ENCODE data around the gene WNT10A.

WNT10A gene

GRCh38 chr2:218854860-218855259 is 25.8 kb upstream of the WNT10A start:
- Histone ChIP-seq H2BK12ac (ENCODE audit: low read length) (peak overlapping the region; percentile 63), H2BK120ac (ENCODE audit: insufficient read depth, low read length, poor library complexity) (no peak overlapping the region), H3K27me3 (ENCODE audit: insufficient read depth, low read length) (no peaks in the 10 kb centered on the region), H2AK5ac (ENCODE audit: low read length) (no peak overlapping the region), H3K79me2 (ENCODE audit: control insufficient read depth, insufficient read depth, low read length, poor library complexity) (peaks cover 1% of the 10 kb centered on the region), H2AFZ (ENCODE audit: insufficient read depth, low read length, poor library complexity) (no peak overlapping the region), H3K27ac (ENCODE audit: low read depth, low read length) (no peak overlapping the region), H3K18ac (ENCODE audit: low read length) (no peak overlapping the region), H3K4me1 (ENCODE audit: control insufficient read depth in 1 of 2, insufficient read depth in 2 of 2, low read length in 2 of 2) (peaks cover 51 to 58% of the 10 kb centered on the region in 2 experiments), H3K4me3 (ENCODE audit: low read depth, low read length) (no peak overlapping the region), H3K79me1 (ENCODE audit: low read length) (peaks cover 14% of the 10 kb centered on the region), H3K9me3 (ENCODE audit: insufficient read depth, low read depth, low read length) (no peaks in the 10 kb centered on the region), H3K4me2 (ENCODE audit: low read length) (no peak overlapping the region), H3K4ac (ENCODE audit: low read depth, low read length) (no peak overlapping the region), H3K36me3 (ENCODE audit: control insufficient read depth in 1 of 2, insufficient read depth in 2 of 2, low read length in 2 of 2) (no peaks in the 10 kb centered on the region), H3K9ac (ENCODE audit: low read length) (no peak overlapping the region), H4K12ac (ENCODE audit: low read depth, low read length) (no peak overlapping the region), H4K91ac (ENCODE audit: low read depth, low read length) (peak overlapping the region; percentile 15), H4K8ac (ENCODE audit: low read depth, low read length) (no peak overlapping the region), H3K23ac (ENCODE audit: low read length) (no peak overlapping the region), H2BK5ac (ENCODE audit: low read depth, low read length, poor library complexity) (no peak overlapping the region), H3K14ac (ENCODE audit: low read length) (no peak overlapping the region)
- WGBS (ENCODE audit: extremely low coverage, insufficient coverage, insufficient read length), result no CpG with 5 or more reads among the region's 5 CpGs
- no peak for DNase-seq

GRCh38 chr2:218855305-218856166 is 25.1 kb upstream of the WNT10A start:
- no CpG with 5 or more reads among the region's 14 CpGs for WGBS (ENCODE audit: extremely low coverage, insufficient coverage, insufficient read length)
- Histone ChIP-seq H3K27me3 (ENCODE audit: insufficient read depth, low read length) (no peaks in the 10 kb centered on the region), H2AFZ (ENCODE audit: insufficient read depth, low read length, poor library complexity) (peak overlapping the region; percentile 9), H3K9ac (ENCODE audit: low read length) (no peak overlapping the region), H4K12ac (ENCODE audit: low read depth, low read length) (no peak overlapping the region), H4K8ac (ENCODE audit: low read depth, low read length) (peak overlapping the region; percentile 26), H2BK5ac (ENCODE audit: low read depth, low read length, poor library complexity) (peak overlapping the region; percentile 63), H3K4me3 (ENCODE audit: low read depth, low read length) (no peak overlapping the region), H3K9me3 (ENCODE audit: insufficient read depth, low read depth, low read length) (no peaks in the 10 kb centered on the region), H3K79me1 (ENCODE audit: low read length) (peaks cover 20% of the 10 kb centered on the region), H3K27ac (ENCODE audit: low read depth, low read length) (peak overlapping the region; percentile 81), H3K36me3 (ENCODE audit: control insufficient read depth in 1 of 2, insufficient read depth in 2 of 2, low read length in 2 of 2) (no peaks in the 10 kb centered on the region), H2BK12ac (ENCODE audit: low read length) (peak overlapping the region; percentile 63), H4K91ac (ENCODE audit: low read depth, low read length) (peak overlapping the region; percentile 83), H3K18ac (ENCODE audit: low read length) (peak overlapping the region; percentile 51), H3K79me2 (ENCODE audit: control insufficient read depth, insufficient read depth, low read length, poor library complexity) (peaks cover 5% of the 10 kb centered on the region), H2BK120ac (ENCODE audit: insufficient read depth, low read length, poor library complexity) (peak overlapping the region; percentile 26), H3K4me2 (ENCODE audit: low read length) (peak overlapping the region; percentile 7), H2AK5ac (ENCODE audit: low read length) (peak overlapping the region; percentile 2), H3K4me1 (ENCODE audit: control insufficient read depth in 1 of 2, insufficient read depth in 2 of 2, low read length in 2 of 2) (peaks cover 57 to 65% of the 10 kb centered on the region in 2 experiments), H3K4ac (ENCODE audit: low read depth, low read length) (peak overlapping the region; percentile 16), H3K14ac (ENCODE audit: low read length) (peak overlapping the region; percentile 51), H3K23ac (ENCODE audit: low read length) (no peak overlapping the region)
- no peak for DNase-seq

- Histone ChIP-seq H3K36me3 (ENCODE audit: control insufficient read depth in 1 of 2, insufficient read depth in 2 of 2, low read length in 2 of 2) (no peaks in the 10 kb centered on the region), H3K79me1 (ENCODE audit: low read length) (peaks cover 21% of the 10 kb centered on the region), H4K8ac (ENCODE audit: low read depth, low read length) (peak overlapping the region; percentile 26), H2BK12ac (ENCODE audit: low read length) (peak overlapping the region; percentile 63), H3K4ac (ENCODE audit: low read depth, low read length) (no peak overlapping the region), H3K4me2 (ENCODE audit: low read length) (peak overlapping the region; percentile 7), H3K9ac (ENCODE audit: low read length) (no peak overlapping the region), H3K18ac (ENCODE audit: low read length) (no peak overlapping the region), H3K14ac (ENCODE audit: low read length) (peak overlapping the region; percentile 37), H2AFZ (ENCODE audit: insufficient read depth, low read length, poor library complexity) (no peak overlapping the region), H3K23ac (ENCODE audit: low read length) (no peak overlapping the region), H4K91ac (ENCODE audit: low read depth, low read length) (peak overlapping the region; percentile 83), H2BK5ac (ENCODE audit: low read depth, low read length, poor library complexity) (peak overlapping the region; percentile 63), H3K27ac (ENCODE audit: low read depth, low read length) (peak overlapping the region; percentile 81), H2BK120ac (ENCODE audit: insufficient read depth, low read length, poor library complexity) (peak overlapping the region; percentile 26), H3K4me3 (ENCODE audit: low read depth, low read length) (no peak overlapping the region), H4K12ac (ENCODE audit: low read depth, low read length) (no peak overlapping the region), H3K27me3 (ENCODE audit: insufficient read depth, low read length) (no peaks in the 10 kb centered on the region), H2AK5ac (ENCODE audit: low read length) (no peak overlapping the region), H3K9me3 (ENCODE audit: insufficient read depth, low read depth, low read length) (no peaks in the 10 kb centered on the region), H3K4me1 (ENCODE audit: control insufficient read depth in 1 of 2, insufficient read depth in 2 of 2, low read length in 2 of 2) (peaks cover 58 to 67% of the 10 kb centered on the region in 2 experiments), H3K79me2 (ENCODE audit: control insufficient read depth, insufficient read depth, low read length, poor library complexity) (peaks cover 5% of the 10 kb centered on the region)
- no CpG with 5 or more reads among the region's 12 CpGs for WGBS (ENCODE audit: extremely low coverage, insufficient coverage, insufficient read length)
- peak in 1 of 2 donors; percentile 30 for DNase-seq
Measured at GRCh38 chr2:218856167-218856895, 24.3 kb upstream of the WNT10A start.

- H2AK5ac ChIP-seq (ENCODE audit: low read length), result no peak overlapping the region
- H3K4ac ChIP-seq (ENCODE audit: low read depth, low read length), result no peak overlapping the region
- H3K4me1 ChIP-seq (ENCODE audit: control insufficient read depth in 1 of 2, insufficient read depth in 2 of 2, low read length in 2 of 2), result peaks cover 63 to 71% of the 10 kb centered on the region in 2 experiments
- H4K91ac ChIP-seq (ENCODE audit: low read depth, low read length), result no peak overlapping the region
- H2BK5ac ChIP-seq (ENCODE audit: low read depth, low read length, poor library complexity), result no peak overlapping the region
- H4K8ac ChIP-seq (ENCODE audit: low read depth, low read length), result no peak overlapping the region
- H3K23ac ChIP-seq (ENCODE audit: low read length), result no peak overlapping the region
- H2BK12ac ChIP-seq (ENCODE audit: low read length), result peak overlapping the region; percentile 15
- no peaks in the 10 kb centered on the region for H3K27me3 ChIP-seq (ENCODE audit: insufficient read depth, low read length)
- WGBS (ENCODE audit: extremely low coverage, insufficient coverage, insufficient read length), result no CpG with 5 or more reads among the region's 1 CpG
- H3K79me1 ChIP-seq (ENCODE audit: low read length), result peaks cover 21% of the 10 kb centered on the region
- H3K9me3 ChIP-seq (ENCODE audit: insufficient read depth, low read depth, low read length), result no peaks in the 10 kb centered on the region
- no peak overlapping the region for H3K18ac ChIP-seq (ENCODE audit: low read length)
- no peaks in the 10 kb centered on the region for H3K36me3 ChIP-seq (ENCODE audit: control insufficient read depth in 1 of 2, insufficient read depth in 2 of 2, low read length in 2 of 2)
- no peak for DNase-seq
- no peak overlapping the region for H2BK120ac ChIP-seq (ENCODE audit: insufficient read depth, low read length, poor library complexity)
- H3K4me3 ChIP-seq (ENCODE audit: low read depth, low read length), result no peak overlapping the region
- no peak overlapping the region for H3K27ac ChIP-seq (ENCODE audit: low read depth, low read length)
- H3K9ac ChIP-seq (ENCODE audit: low read length), result no peak overlapping the region
- H3K79me2 ChIP-seq (ENCODE audit: control insufficient read depth, insufficient read depth, low read length, poor library complexity), result peaks cover 5% of the 10 kb centered on the region
- H3K14ac ChIP-seq (ENCODE audit: low read length), result no peak overlapping the region
- no peak overlapping the region for H4K12ac ChIP-seq (ENCODE audit: low read depth, low read length)
- no peak overlapping the region for H2AFZ ChIP-seq (ENCODE audit: insufficient read depth, low read length, poor library complexity)
- peak overlapping the region; percentile 3 for H3K4me2 ChIP-seq (ENCODE audit: low read length)
Measured at GRCh38 chr2:218856896-218857243, 23.8 kb upstream of the WNT10A start.

Measured in trophoblast cell (in vitro differentiated cells and primary cell).